Breast epithelium (tissue), 4 donors: ENCODE measurements around the gene FAM180A. TPM values are rescaled to one million over a fixed set of nuclear protein-coding genes. Genes with fewer than 3 reads are reported as not detected.
A peak's percentile ranks its signal among the peaks of the same experiment; 100 is the strongest.

Source experiments
- DNase-seq, 2 donors: peaks; one replicate each; pipeline ENCODE4 v3.0.0-alpha.2; 2019; ENCODE audit warnings: low spot score in 2 of 2
- H3K27ac ChIP-seq, 2 donors: fragments of 200-600 bp; sonication (generic) in 1 of 2; one replicate each; pipeline ENCODE4 v1.5.1; 2016 to 2019; ENCODE audit warnings: mild to moderate bottlenecking in 1 of 2
- H3K27me3 ChIP-seq, 2 donors: fragments of 200-600 bp; sonication (generic) in 1 of 2; one replicate each; pipeline versions ENCODE4 v1.5.1 to v1.6.0; 2017 to 2019; ENCODE audit warnings: control low read depth in 1 of 2, mild to moderate bottlenecking in 1 of 2
- H3K36me3 ChIP-seq: fragments of 200-600 bp; one replicate; pipeline ENCODE4 v1.5.1; 2019
- H3K4me1 ChIP-seq, 2 donors: fragments of 200-600 bp; sonication (generic); one replicate each; pipeline ENCODE4 v1.5.1; 2016 to 2019; ENCODE audit warnings: control low read depth in 1 of 2
- H3K4me3 ChIP-seq, 3 donors: fragments of 200-600 bp; sonication (generic); 1 replicate in 2 of 3; 2 replicates in 1 of 3; pipeline ENCODE4 v1.5.1; 2016 to 2019; ENCODE audit warnings: mild to moderate bottlenecking in 3 of 3, moderate library complexity in 2 of 3
- H3K9me3 ChIP-seq, 2 donors: fragments of 200-600 bp; sonication (generic) in 1 of 2; one replicate each; pipeline ENCODE4 v1.5.1; 2016 to 2019; ENCODE audit warnings: control low read depth in 1 of 2
- CTCF ChIP-seq, 3 donors: fragments of 450-650 bp; IDR thresholded peaks; one replicate each; pipeline ENCODE4 v1.5.1; 2016 to 2017; ENCODE audit warnings: antibody characterized with exemption in 3 of 3, mild to moderate bottlenecking in 3 of 3, moderate library complexity in 3 of 3
- POLR2A ChIP-seq: fragments of 450-650 bp; IDR thresholded peaks from one replicate; pipeline ENCODE4 v1.6.1; 2016; ENCODE audit warnings: antibody characterized with exemption, mild to moderate bottlenecking, moderate library complexity
- POLR2AphosphoS5 ChIP-seq, 3 donors: sonication (generic); formaldehyde crosslinking; IDR thresholded peaks; one replicate each; pipeline ENCODE4 v1.6.1; 2017; ENCODE audit warnings: antibody characterized with exemption in 3 of 3
- intact Hi-C: fragments of 100-400 bp; cut with DNase I; formaldehyde crosslinking; loops from one replicate; pipeline ENCODE4 v1.15.1; 2023; ENCODE audit warnings: low total_unique reads
- total RNA-seq, 3 donors: library from RNA; depleted of rRNA; stranded (reverse); fragments of >200 nt; gene quantifications; one replicate each; pipeline ENCODE4 v1.1.0, GENCODE V29; 2016

Gene FAM180A
- total RNA-seq, 3 donors from 2014 or later, result 5.2 to 11.9 (median 9.1) TPM

- intact Hi-C loops, result loop anchor here (5.0 kb wide), 1 partner anchor 870 kb away; no protein-coding TSS in a partner anchor
- H3K36me3 ChIP-seq, result no peaks in the 10 kb centered on the region
- no peak for DNase-seq
- no peaks in the 10 kb centered on the region for H3K4me1 ChIP-seq
- H3K27me3 ChIP-seq, result no peaks in the 10 kb centered on the region
- no peak overlapping the region for H3K27ac ChIP-seq
- H3K4me3 ChIP-seq, result no peak overlapping the region
- peaks cover 0 to under 1% of the 10 kb centered on the region in 2 donors for H3K9me3 ChIP-seq
- TF ChIP-seq POLR2AphosphoS5 (IDR thresholded peaks at IDR 0.05) (no peak), CTCF (IDR thresholded peaks at IDR 0.05) (no peak), POLR2A (no peak)
Measured at GRCh38 chr7:135772639-135773222, 24.1 kb upstream of the FAM180A start.

DNA sequence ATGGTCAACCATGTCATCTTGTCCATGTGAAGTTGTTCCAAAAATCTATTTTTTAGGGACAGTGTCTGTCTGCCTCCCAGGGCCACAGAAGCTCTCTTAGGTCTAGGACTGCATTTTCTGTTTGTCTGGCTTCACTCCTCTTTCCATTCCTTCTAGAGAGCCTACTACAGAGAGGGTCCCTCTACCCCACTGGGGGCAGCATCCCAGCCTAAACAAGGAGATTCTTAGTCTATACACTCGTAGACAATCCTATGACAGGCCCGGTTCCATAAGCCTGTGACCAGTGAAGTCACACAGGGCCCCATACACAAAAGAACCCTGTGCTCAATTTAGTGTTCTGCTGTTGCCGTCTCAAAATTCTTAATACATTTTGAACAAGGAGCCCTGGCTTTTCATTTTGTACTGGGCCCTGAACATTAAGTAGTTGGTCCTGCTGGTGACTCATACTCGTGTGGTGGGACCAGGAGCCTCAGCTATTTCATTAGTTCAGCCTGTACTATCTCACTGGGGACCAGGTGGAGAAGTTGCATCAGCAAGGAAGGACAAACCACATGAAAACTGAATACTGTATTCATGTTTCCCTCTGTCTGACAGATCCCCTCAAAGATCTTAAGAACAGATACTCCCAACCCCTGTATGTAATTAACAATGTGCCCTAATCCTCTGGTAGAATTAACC, 23.5 kb upstream of the FAM180A start:
- no peak for TF ChIP-seq POLR2A

DNA sequence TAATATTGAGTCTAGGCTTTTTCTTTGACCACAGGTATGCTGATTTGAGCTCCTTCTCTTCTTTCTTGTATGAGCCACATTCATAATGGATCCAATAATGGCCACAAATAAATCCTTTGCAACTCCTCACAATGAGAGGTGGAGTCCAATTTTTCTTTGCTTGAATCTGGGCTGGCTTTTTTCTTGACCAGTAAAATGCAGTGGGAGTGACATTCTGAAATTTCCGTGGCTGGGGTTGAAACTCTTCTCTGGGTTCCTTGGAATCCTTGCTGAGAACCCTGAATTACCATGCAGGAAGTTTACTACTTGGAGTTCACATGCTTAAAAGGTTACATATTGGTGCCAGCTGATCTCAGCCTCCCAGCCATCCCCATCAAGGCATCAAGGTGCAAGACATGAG, 22.4 kb upstream of the FAM180A start:
- TF ChIP-seq CTCF (IDR thresholded peaks at IDR 0.05) (no peak), POLR2A (no peak), POLR2AphosphoS5 (IDR thresholded peaks at IDR 0.05) (no peak)
- H3K9me3 ChIP-seq, result no peaks in the 10 kb centered on the region
- H3K36me3 ChIP-seq, result no peaks in the 10 kb centered on the region
- no peak overlapping the region for H3K4me3 ChIP-seq
- intact Hi-C loops, result loop anchor here (5.0 kb wide), 1 partner anchor 869 kb away; no protein-coding TSS in a partner anchor
- H3K27me3 ChIP-seq, result no peaks in the 10 kb centered on the region
- H3K4me1 ChIP-seq, result no peaks in the 10 kb centered on the region
- no peak for DNase-seq
- no peak overlapping the region for H3K27ac ChIP-seq

More for the DNA sequence above, 23.5 kb upstream of the FAM180A start:
- no peaks in the 10 kb centered on the region for H3K9me3 ChIP-seq
- no peaks in the 10 kb centered on the region for H3K4me1 ChIP-seq
- H3K27ac ChIP-seq, result no peak overlapping the region
- intact Hi-C loops, result loop anchor here (5.0 kb wide), 1 partner anchor 870 kb away; no protein-coding TSS in a partner anchor
- no peaks in the 10 kb centered on the region for H3K36me3 ChIP-seq
- no peak for DNase-seq
- H3K27me3 ChIP-seq, result no peaks in the 10 kb centered on the region
- H3K4me3 ChIP-seq, result no peak overlapping the region

GRCh38 chr7:135770139-135770710, 21.6 kb upstream of the FAM180A start:
- no peak for DNase-seq
- peak overlapping the region; percentile 46 to 86 for H3K27ac ChIP-seq
- no peaks in the 10 kb centered on the region for H3K4me1 ChIP-seq
- no peak overlapping the region for H3K4me3 ChIP-seq
- H3K27me3 ChIP-seq, result no peaks in the 10 kb centered on the region
- no peak for TF ChIP-seq CTCF (IDR thresholded peaks at IDR 0.05)
- TF ChIP-seq POLR2AphosphoS5 (IDR thresholded peaks at IDR 0.05), result no peak
- no peak for TF ChIP-seq POLR2A
- H3K36me3 ChIP-seq, result no peaks in the 10 kb centered on the region
- no peaks in the 10 kb centered on the region for H3K9me3 ChIP-seq
- intact Hi-C loops, result loop anchor here (5.0 kb wide), 1 partner anchor 868 kb away; no protein-coding TSS in a partner anchor

DNA sequence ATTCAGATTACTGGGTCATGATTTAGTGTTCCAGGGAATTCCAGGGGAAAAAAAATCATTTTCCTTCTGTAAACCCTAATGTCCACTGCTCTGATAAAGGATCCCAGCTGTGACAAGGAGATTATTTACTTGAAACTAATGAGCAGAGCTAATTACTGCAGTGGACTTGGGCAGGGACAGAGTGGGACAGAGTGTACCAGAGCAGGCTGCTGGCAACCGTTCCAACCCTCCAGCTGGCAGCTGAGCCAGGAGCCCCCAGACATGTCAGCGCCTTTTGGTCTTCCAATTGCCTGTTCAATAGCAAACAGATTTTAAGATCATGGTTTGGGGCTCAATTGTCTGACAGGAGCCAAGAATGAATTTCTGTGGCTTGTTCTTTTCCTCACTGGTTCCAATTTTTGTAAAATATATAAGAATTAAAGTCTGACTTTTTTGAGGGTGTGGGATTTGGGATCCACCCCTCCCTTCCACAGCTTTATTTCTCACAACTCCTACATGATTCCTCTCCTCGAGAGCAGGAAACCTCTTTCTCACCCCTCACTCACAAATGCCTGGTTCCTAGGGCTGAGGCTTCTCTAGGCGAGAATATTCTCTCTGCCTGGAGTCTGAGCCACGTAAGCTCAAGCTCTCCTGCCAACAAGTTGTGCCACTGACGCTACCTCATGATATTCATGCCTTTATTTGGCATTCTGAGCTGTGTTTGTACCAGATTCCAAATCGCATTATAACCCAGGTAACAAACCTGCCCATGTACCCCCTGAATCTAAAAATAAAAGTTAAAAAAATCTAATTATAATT, 20.6 kb upstream of the FAM180A start:
- Histone ChIP-seq H3K9me3 (no peaks in the 10 kb centered on the region), H3K36me3 (no peaks in the 10 kb centered on the region), H3K4me3 (no peak overlapping the region), H3K4me1 (no peaks in the 10 kb centered on the region), H3K27me3 (no peaks in the 10 kb centered on the region), H3K27ac (peak overlapping the region; percentile 65 to 86)
- TF ChIP-seq POLR2A (no peak), CTCF (IDR thresholded peaks at IDR 0.05) (no peak), POLR2AphosphoS5 (IDR thresholded peaks at IDR 0.05) (no peak)
- intact Hi-C loops, result no loop called here
- DNase-seq, result peak in 1 of 2 donors; percentile 83
